GM13977 (cell line): ENCODE data around the gene DSC2.
A peak's percentile ranks its signal among the peaks of the same experiment; 100 is the strongest.

ENCODE experiments used
- DNase-seq: peaks from one replicate; pipeline ENCODE4 v3.0.0; 2012; ENCODE audit warnings: low spot score
- CTCF ChIP-seq: IDR thresholded peaks from 2 replicates; pipeline ENCODE4 v1.5.1; 2012; ENCODE audit warnings: mild to moderate bottlenecking, control low read depth; ENCODE audit not compliant: insufficient read depth; ENCODE audit errors: extremely low read depth, missing control alignments
- in situ Hi-C: fragments of 300-500 bp; cut with MboI; formaldehyde crosslinking; loops from one replicate; pipeline ENCODE4 v1.12.0; 2022; ENCODE audit warnings: low sequenced_read_pairs, low pct_unique_long_range_greater_than_20kb, mixed read lengths, inconsistent platforms; ENCODE audit not compliant: unreplicated experiment

Gene DSC2

GRCh38 chr18:31104444-31104843 lies 2.2 kb upstream of the DSC2 start:
- no peak for TF ChIP-seq CTCF
- no peak for DNase-seq
- in situ Hi-C loops, result no loop called here

- in situ Hi-C loops, result no loop called here
- DNase-seq, result no peak
- no peak for TF ChIP-seq CTCF
Observed at GRCh38 chr18:31103423-31103822, 1.2 kb upstream of the DSC2 start.

GRCh38 chr18:31102941-31103340 lies 720 bp upstream of the DSC2 start:
- in situ Hi-C loops, result no loop called here
- TF ChIP-seq CTCF, result no peak
- DNase-seq, result no peak

GRCh38 chr18:31101183-31102024 lies 817 bp downstream of the DSC2 start:
- in situ Hi-C loops, result no loop called here
- peak; percentile 30 for TF ChIP-seq CTCF
- DNase-seq, result peak; percentile 68

GRCh38 chr18:31100436-31101182 lies 1.6 kb downstream of the DSC2 start:
- no peak for TF ChIP-seq CTCF
- in situ Hi-C loops, result no loop called here
- no peak for DNase-seq

- no peak for TF ChIP-seq CTCF
- no peak for DNase-seq
- in situ Hi-C loops, result no loop called here
Observed at GRCh38 chr18:31099450-31100230, 2.6 kb downstream of the DSC2 start.
